Neural cell (in vitro differentiated cells): ENCODE data around the gene MID2.

Experiments
- EP300 ChIP-seq: fragments of 450-650 bp; conservative IDR thresholded peaks from 2 replicates; pipeline ENCODE4 v1.6.1; 2014; ENCODE audit warnings: antibody characterized with exemption, mild to moderate bottlenecking, moderate library complexity; ENCODE audit not compliant: poor library complexity, severe bottlenecking
- EZH2 ChIP-seq: fragments of 200-600, 300-800 bp; shearing (Covaris generic), sonication (generic); IDR thresholded peaks from 2 replicates; pipeline ENCODE4 v1.6.1; 2014; ENCODE audit warnings: antibody characterized with exemption, low read length, borderline replicate concordance, mild to moderate bottlenecking; ENCODE audit not compliant: insufficient read depth, poor library complexity, severe bottlenecking
- MXI1 ChIP-seq: fragments of 450-650 bp; conservative IDR thresholded peaks from 2 replicates; pipeline ENCODE4 v1.6.1; 2014; ENCODE audit warnings: antibody characterized with exemption, mild to moderate bottlenecking; ENCODE audit not compliant: poor library complexity, severe bottlenecking
- POLR2AphosphoS5 ChIP-seq: IDR thresholded peaks from 2 replicates; pipeline ENCODE4 v1.6.1; 2012
- RAD21 ChIP-seq: fragments of 450-650 bp; conservative IDR thresholded peaks from 2 replicates; pipeline ENCODE4 v1.6.1; 2014; ENCODE audit warnings: antibody characterized with exemption, mild to moderate bottlenecking, moderate library complexity
- SMC3 ChIP-seq: fragments of 450-650 bp; conservative IDR thresholded peaks from 2 replicates; pipeline ENCODE4 v1.6.1; 2014; ENCODE audit warnings: antibody characterized with exemption, mild to moderate bottlenecking, moderate library complexity; ENCODE audit not compliant: poor library complexity
- TAF1 ChIP-seq: IDR thresholded peaks from 2 replicates; pipeline ENCODE4 v1.6.1; 2012; ENCODE audit warnings: low read depth
- TF ChIP-seq, protein P1 (sequence below): fragments of 450-650 bp; IDR thresholded peaks from 2 replicates; pipeline ENCODE4 v1.5.1; 2014; ENCODE audit warnings: antibody characterized with exemption, mild to moderate bottlenecking, moderate library complexity; ENCODE audit not compliant: poor library complexity, severe bottlenecking
- TF ChIP-seq, protein P2 (sequence below): IDR thresholded peaks from 2 replicates; pipeline ENCODE4 v1.6.1; 2012; ENCODE audit warnings: borderline replicate concordance

DNA sequence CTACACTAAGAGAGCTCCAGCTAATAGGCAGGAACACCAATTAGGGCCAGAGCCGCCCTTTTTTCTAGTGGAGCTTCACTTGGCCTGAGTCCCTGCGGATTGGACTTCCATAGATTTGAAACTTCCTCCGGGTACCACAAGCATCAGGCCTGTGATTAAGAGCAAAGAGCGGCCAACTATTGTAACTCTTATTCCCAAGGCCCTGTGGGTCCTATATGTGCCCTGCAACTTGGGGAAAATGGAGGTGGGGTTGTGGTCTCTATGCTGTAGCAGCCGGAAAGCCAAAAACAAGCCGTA, 48.2 kb upstream of the MID2 start, which contains the start of gene NCBP2L:
- TF ChIP-seq, protein P1, sequence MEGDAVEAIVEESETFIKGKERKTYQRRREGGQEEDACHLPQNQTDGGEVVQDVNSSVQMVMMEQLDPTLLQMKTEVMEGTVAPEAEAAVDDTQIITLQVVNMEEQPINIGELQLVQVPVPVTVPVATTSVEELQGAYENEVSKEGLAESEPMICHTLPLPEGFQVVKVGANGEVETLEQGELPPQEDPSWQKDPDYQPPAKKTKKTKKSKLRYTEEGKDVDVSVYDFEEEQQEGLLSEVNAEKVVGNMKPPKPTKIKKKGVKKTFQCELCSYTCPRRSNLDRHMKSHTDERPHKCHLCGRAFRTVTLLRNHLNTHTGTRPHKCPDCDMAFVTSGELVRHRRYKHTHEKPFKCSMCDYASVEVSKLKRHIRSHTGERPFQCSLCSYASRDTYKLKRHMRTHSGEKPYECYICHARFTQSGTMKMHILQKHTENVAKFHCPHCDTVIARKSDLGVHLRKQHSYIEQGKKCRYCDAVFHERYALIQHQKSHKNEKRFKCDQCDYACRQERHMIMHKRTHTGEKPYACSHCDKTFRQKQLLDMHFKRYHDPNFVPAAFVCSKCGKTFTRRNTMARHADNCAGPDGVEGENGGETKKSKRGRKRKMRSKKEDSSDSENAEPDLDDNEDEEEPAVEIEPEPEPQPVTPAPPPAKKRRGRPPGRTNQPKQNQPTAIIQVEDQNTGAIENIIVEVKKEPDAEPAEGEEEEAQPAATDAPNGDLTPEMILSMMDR: peak; percentile 8
- TF ChIP-seq EZH2: no peak
- TF ChIP-seq POLR2AphosphoS5: no peak
- no peak for TF ChIP-seq EP300
- TF ChIP-seq, protein P2, sequence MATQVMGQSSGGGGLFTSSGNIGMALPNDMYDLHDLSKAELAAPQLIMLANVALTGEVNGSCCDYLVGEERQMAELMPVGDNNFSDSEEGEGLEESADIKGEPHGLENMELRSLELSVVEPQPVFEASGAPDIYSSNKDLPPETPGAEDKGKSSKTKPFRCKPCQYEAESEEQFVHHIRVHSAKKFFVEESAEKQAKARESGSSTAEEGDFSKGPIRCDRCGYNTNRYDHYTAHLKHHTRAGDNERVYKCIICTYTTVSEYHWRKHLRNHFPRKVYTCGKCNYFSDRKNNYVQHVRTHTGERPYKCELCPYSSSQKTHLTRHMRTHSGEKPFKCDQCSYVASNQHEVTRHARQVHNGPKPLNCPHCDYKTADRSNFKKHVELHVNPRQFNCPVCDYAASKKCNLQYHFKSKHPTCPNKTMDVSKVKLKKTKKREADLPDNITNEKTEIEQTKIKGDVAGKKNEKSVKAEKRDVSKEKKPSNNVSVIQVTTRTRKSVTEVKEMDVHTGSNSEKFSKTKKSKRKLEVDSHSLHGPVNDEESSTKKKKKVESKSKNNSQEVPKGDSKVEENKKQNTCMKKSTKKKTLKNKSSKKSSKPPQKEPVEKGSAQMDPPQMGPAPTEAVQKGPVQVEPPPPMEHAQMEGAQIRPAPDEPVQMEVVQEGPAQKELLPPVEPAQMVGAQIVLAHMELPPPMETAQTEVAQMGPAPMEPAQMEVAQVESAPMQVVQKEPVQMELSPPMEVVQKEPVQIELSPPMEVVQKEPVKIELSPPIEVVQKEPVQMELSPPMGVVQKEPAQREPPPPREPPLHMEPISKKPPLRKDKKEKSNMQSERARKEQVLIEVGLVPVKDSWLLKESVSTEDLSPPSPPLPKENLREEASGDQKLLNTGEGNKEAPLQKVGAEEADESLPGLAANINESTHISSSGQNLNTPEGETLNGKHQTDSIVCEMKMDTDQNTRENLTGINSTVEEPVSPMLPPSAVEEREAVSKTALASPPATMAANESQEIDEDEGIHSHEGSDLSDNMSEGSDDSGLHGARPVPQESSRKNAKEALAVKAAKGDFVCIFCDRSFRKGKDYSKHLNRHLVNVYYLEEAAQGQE: no peak
- no peak for TF ChIP-seq RAD21
- TF ChIP-seq MXI1: no peak
- no peak for TF ChIP-seq SMC3
- no peak for TF ChIP-seq TAF1
